ENCODE results near the gene SLC6A8. TPM values are rescaled to one million over a fixed set of nuclear protein-coding genes. Genes with fewer than 3 reads are reported as not detected.
"Not testable (repeated sequence)": the region's sequence is repeated elsewhere in the genome, so short reads cannot be mapped to it uniquely, and the experiment has no call there.

Gene SLC6A8
- total RNA-seq, 1 experiment from 2014 or later = 61.3 TPM

DNA sequence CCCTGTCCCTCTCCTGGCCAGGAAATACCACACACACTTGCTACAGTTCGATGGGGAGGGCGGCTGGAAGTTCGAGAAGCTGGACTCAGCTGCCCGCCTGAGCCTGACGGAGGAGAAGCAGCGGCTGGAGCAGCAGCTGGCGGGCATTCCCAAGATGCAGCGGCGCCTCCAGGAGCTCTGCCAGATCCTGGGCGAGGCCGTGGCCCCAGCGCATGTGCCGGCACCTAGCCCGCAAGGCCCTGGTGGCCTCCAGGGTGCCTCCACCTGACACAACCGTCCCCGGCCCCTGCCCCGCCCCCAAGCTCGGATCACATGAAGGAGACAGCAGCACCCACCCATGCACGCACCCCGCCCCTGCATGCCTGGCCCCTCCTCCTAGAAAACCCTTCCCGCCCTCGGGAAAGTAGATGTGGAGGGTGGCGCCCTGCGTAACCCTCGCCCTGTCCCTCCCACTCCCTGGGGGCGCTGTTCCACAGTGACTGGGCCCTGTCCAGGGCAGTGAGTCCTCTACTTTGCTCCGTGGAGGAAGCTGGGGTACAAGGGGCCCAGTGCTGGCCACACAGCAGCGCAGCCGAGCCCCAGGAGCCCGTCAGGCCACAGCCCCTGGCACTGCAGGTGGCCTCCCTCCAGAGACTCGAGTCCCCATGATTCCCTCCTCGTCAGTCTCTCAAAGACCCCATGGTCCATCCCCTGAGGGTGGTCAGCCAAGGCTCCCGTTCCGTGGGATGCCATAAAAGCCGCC, 55.9 kb downstream of the SLC6A8 start:
- DNase-seq (ENCODE audit: low read depth) = not testable (repeated sequence)

DNA sequence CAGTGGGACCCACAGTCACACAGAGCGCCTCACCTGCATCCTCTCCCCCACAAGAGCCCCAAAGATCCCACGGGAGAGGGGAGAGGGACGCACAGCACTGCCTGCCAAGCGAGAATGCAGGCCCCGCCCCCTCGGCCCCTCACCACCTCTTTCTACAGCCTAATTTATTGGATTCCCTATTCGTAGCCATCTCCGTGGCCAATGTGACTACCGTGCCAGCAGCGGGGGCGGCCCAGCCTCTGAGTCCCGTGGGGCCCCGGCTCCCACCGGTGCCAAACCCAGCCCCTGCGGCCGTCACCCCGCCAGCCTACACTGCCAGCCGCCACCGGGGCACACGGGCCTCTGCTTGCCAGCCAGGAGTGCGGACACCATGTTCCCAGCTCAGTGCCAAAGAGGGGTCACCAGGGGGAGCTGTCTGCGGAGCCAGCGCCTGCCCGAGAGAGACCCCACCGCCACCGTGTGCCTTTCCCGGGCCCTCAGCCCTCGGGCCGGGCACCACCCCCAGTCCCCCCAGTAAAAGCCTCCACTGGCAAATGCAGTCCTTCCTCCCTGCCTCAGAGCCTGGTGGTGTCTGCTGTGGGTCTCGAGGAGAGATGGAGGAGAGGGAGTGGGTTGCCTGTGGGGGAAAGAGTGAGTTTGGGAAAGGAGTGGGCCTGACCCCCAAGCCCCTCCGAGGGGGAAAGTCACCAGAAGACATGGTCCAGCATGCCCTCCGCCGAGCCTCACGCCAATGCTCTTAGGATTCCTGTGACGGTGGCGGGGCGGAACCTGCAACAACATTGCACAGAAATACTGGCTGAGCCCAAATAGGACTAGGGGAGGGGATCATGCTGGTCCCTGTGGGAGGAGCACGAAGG, 56.7 kb downstream of the SLC6A8 start:
- DNase-seq (ENCODE audit: low read depth) = no peak

DNA sequence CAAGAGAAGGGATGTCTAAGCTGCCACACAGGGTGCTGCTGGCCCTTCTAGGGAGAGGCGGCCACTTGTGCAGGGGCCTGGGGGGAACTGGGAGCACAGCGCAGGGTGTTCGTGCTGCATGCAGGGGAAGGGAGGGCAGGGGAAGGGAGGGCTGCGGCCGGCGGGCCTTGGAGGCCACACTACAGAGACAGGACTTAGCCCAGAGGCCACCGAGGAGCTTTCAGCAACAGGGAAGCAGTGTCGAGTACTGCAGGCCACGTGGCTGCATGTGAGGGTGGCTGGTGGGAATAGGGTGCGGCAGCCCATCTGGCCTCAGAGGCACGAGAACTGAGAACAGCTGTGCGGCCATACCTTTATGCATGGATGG, 57.3 kb downstream of the SLC6A8 start:
- DNase-seq (ENCODE audit: low read depth) = not testable (repeated sequence)

Small RNA genes within 50 kb of the gene (small RNA-seq; reads per million reads assigned to genes)
- gene RN7SL687P = not detected

Other genes with a start within 250 kb of the SLC6A8 start
- gene TREX2, start 241.9 kb upstream of the SLC6A8 start, total RNA-seq (2014; rRNA removed; shearing (Covaris generic)) = 0.84 and 1.8 TPM in 2 replicates
- gene HAUS7, start 217.3 kb upstream of the SLC6A8 start, total RNA-seq (2014; rRNA removed; shearing (Covaris generic)) = 34.7 and 37.3 TPM in 2 replicates
- gene BGN, start 192.9 kb upstream of the SLC6A8 start, total RNA-seq (2014; rRNA removed; shearing (Covaris generic)) = 0.10 and 0.45 TPM in 2 replicates
- 0.03 TPM in 1 of 2 replicates, not detected in the other for gene ATP2B3, start 170.3 kb upstream of the SLC6A8 start, total RNA-seq (2014; rRNA removed; shearing (Covaris generic))
- gene CCNQ, start 88.8 kb upstream of the SLC6A8 start, total RNA-seq (2014; rRNA removed; shearing (Covaris generic)) = 74.4 and 82.3 TPM in 2 replicates
- gene DUSP9, start 40.7 kb upstream of the SLC6A8 start, total RNA-seq (2014; rRNA removed; shearing (Covaris generic)) = not detected in 2 replicates
- gene PNCK, start 14.1 kb upstream of the SLC6A8 start, total RNA-seq (2014; rRNA removed; shearing (Covaris generic)) = not detected in 2 replicates
- 197 and 234 TPM in 2 replicates for gene BCAP31, start 36.5 kb downstream of the SLC6A8 start, total RNA-seq (2014; rRNA removed; shearing (Covaris generic))
- gene ABCD1, start 36.9 kb downstream of the SLC6A8 start, total RNA-seq (2014; rRNA removed; shearing (Covaris generic)) = 1.5 and 1.9 TPM in 2 replicates
- gene PLXNB3, start 76.3 kb downstream of the SLC6A8 start, total RNA-seq (2014; rRNA removed; shearing (Covaris generic)) = 2.3 and 4.5 TPM in 2 replicates
- 0.03 TPM in 1 of 2 replicates, not detected in the other for gene SRPK3, start 93.1 kb downstream of the SLC6A8 start, total RNA-seq (2014; rRNA removed; shearing (Covaris generic))
- 57.1 and 65.2 TPM in 2 replicates for gene IDH3G, start 106.4 kb downstream of the SLC6A8 start, total RNA-seq (2014; rRNA removed; shearing (Covaris generic))
- 76.9 and 89.2 TPM in 2 replicates for gene SSR4, start 106.7 kb downstream of the SLC6A8 start, total RNA-seq (2014; rRNA removed; shearing (Covaris generic))
- 0.13 and 0.16 TPM in 2 replicates for gene PDZD4, start 142.6 kb downstream of the SLC6A8 start, total RNA-seq (2014; rRNA removed; shearing (Covaris generic))
- gene L1CAM, start 198.2 kb downstream of the SLC6A8 start, total RNA-seq (2014; rRNA removed; shearing (Covaris generic)) = 2.0 and 3.0 TPM in 2 replicates
- not detected in 2 replicates for gene AVPR2, start 216.7 kb downstream of the SLC6A8 start, total RNA-seq (2014; rRNA removed; shearing (Covaris generic))
- gene ARHGAP4, start 238.3 kb downstream of the SLC6A8 start, total RNA-seq (2014; rRNA removed; shearing (Covaris generic)) = 2.7 and 3.3 TPM in 2 replicates
- gene NAA10, start 247.1 kb downstream of the SLC6A8 start, total RNA-seq (2014; rRNA removed; shearing (Covaris generic)) = 182 and 213 TPM in 2 replicates